Stimulated activated naive B cell treated with anti-CD40 and anti-IgM and Interleukin-4, amounts not matched to agents 10 μg/mL and 1 μg/mL and 100 μg/mL, for 72 hours (primary cell): ENCODE measurements around the gene RNF40.

Experiments used
- ATAC-seq, 2 donors: fragments of 150-1000 bp; cut with Tn5 transposase; replicated peaks; 2 replicates each; pipeline ENCODE4 v1.10.0; 2021; ENCODE audit warnings: moderate library complexity in 1 of 2
- DNase-seq: peaks from one replicate; pipeline ENCODE4 v3.0.0; 2021
- H3K27ac Mint-ChIP-seq: one replicate; pipeline ENCODE4 v1.8.0; 2022; ENCODE audit warnings: mild to moderate bottlenecking, mixed read lengths
- H3K27me3 Mint-ChIP-seq, 2 donors: one replicate each; pipeline ENCODE4 v1.8.0; 2022; ENCODE audit warnings: mixed read lengths in 2 of 2
- H3K36me3 Mint-ChIP-seq, 2 donors: one replicate each; pipeline ENCODE4 v1.8.0; 2022; ENCODE audit warnings: mixed read lengths in 2 of 2, mild to moderate bottlenecking in 1 of 2
- H3K4me1 Mint-ChIP-seq, 2 donors: one replicate each; pipeline ENCODE4 v1.8.0; 2022; ENCODE audit warnings: mixed read lengths in 2 of 2, mild to moderate bottlenecking in 1 of 2
- H3K4me3 Mint-ChIP-seq, 2 donors: one replicate each; pipeline ENCODE4 v1.8.0; 2022; ENCODE audit warnings: mild to moderate bottlenecking in 2 of 2, mixed read lengths in 2 of 2, moderate library complexity in 1 of 2
- H3K9me3 Mint-ChIP-seq, 2 donors: one replicate each; pipeline ENCODE4 v1.8.0; 2022; ENCODE audit warnings: mixed read lengths in 2 of 2, mild to moderate bottlenecking in 1 of 2

Gene RNF40

GRCh38 chr16:30778549-30779244, 16.6 kb downstream of the RNF40 start:
- H3K4me1 Mint-ChIP-seq = peaks cover 22 to 40% of the 10 kb centered on the region in 2 donors
- H3K27me3 Mint-ChIP-seq = peaks cover 9 to 11% of the 10 kb centered on the region in 2 donors
- H3K27ac Mint-ChIP-seq = peak overlapping the region; percentile 67
- peaks cover 40 to 56% of the 10 kb centered on the region in 2 donors for H3K36me3 Mint-ChIP-seq
- DNase-seq (no peak), ATAC-seq (no peak)
- H3K4me3 Mint-ChIP-seq = no peak overlapping the region
- no peaks in the 10 kb centered on the region for H3K9me3 Mint-ChIP-seq

- no peak overlapping the region for H3K4me3 Mint-ChIP-seq
- peaks cover 9 to 11% of the 10 kb centered on the region in 2 donors for H3K27me3 Mint-ChIP-seq
- no peak for ATAC-seq
Measured at GRCh38 chr16:30779596-30779995, 17.5 kb downstream of the RNF40 start.

GRCh38 chr16:30780021-30780420, 17.9 kb downstream of the RNF40 start:
- peaks cover 33 to 52% of the 10 kb centered on the region in 2 donors for H3K36me3 Mint-ChIP-seq
- H3K27ac Mint-ChIP-seq = no peak overlapping the region
- H3K27me3 Mint-ChIP-seq = peaks cover 9 to 11% of the 10 kb centered on the region in 2 donors
- DNase-seq (no peak), ATAC-seq (no peak)
- H3K4me1 Mint-ChIP-seq = peaks cover 13 to 38% of the 10 kb centered on the region in 2 donors
- H3K4me3 Mint-ChIP-seq = no peak overlapping the region
- H3K9me3 Mint-ChIP-seq = no peaks in the 10 kb centered on the region

More at GRCh38 chr16:30779596-30779995, 17.5 kb downstream of the RNF40 start:
- Mint-ChIP-seq H3K4me1 (peaks cover 17 to 38% of the 10 kb centered on the region in 2 donors), H3K36me3 (peaks cover 36 to 54% of the 10 kb centered on the region in 2 donors), H3K9me3 (no peaks in the 10 kb centered on the region), H3K27ac (no peak overlapping the region)
- DNase-seq = no peak

GRCh38 chr16:30780549-30780948, 18.4 kb downstream of the RNF40 start:
- no peak for ATAC-seq

GRCh38 chr16:30782486-30783279, 20.6 kb downstream of the RNF40 start:
- peaks cover 25 to 41% of the 10 kb centered on the region in 2 donors for H3K36me3 Mint-ChIP-seq
- no peak for ATAC-seq
- H3K27ac Mint-ChIP-seq = no peak overlapping the region
- peaks cover 0 to under 1% of the 10 kb centered on the region in 2 donors for H3K27me3 Mint-ChIP-seq
- H3K4me3 Mint-ChIP-seq = no peak overlapping the region
- peaks cover 16 to 35% of the 10 kb centered on the region in 2 donors for H3K4me1 Mint-ChIP-seq
- no peak for DNase-seq
- no peaks in the 10 kb centered on the region for H3K9me3 Mint-ChIP-seq

More at GRCh38 chr16:30780549-30780948, 18.4 kb downstream of the RNF40 start:
- no peak overlapping the region for H3K4me3 Mint-ChIP-seq
- peaks cover 33 to 47% of the 10 kb centered on the region in 2 donors for H3K36me3 Mint-ChIP-seq
- peaks cover 15 to 38% of the 10 kb centered on the region in 2 donors for H3K4me1 Mint-ChIP-seq
- no peak for DNase-seq
- no peaks in the 10 kb centered on the region for H3K9me3 Mint-ChIP-seq
- peaks cover 9 to 11% of the 10 kb centered on the region in 2 donors for H3K27me3 Mint-ChIP-seq
- no peak overlapping the region for H3K27ac Mint-ChIP-seq

GRCh38 chr16:30783280-30784109, 21.4 kb downstream of the RNF40 start:
- no peaks in the 10 kb centered on the region for H3K9me3 Mint-ChIP-seq
- H3K4me3 Mint-ChIP-seq = no peak overlapping the region
- H3K4me1 Mint-ChIP-seq = peaks cover 17 to 37% of the 10 kb centered on the region in 2 donors
- DNase-seq (no peak), ATAC-seq (no peak)
- H3K36me3 Mint-ChIP-seq = peaks cover 23 to 39% of the 10 kb centered on the region in 2 donors
- H3K27ac Mint-ChIP-seq = no peak overlapping the region
- peaks cover 0 to 8% of the 10 kb centered on the region in 2 donors for H3K27me3 Mint-ChIP-seq

GRCh38 chr16:30784215-30784614, 22.1 kb downstream of the RNF40 start:
- ATAC-seq = no peak
- Mint-ChIP-seq H3K4me3 (no peak overlapping the region), H3K36me3 (peaks cover 20 to 32% of the 10 kb centered on the region in 2 donors), H3K27ac (no peak overlapping the region), H3K9me3 (no peaks in the 10 kb centered on the region), H3K4me1 (peaks cover 17 to 35% of the 10 kb centered on the region in 2 donors), H3K27me3 (peaks cover 0 to 8% of the 10 kb centered on the region in 2 donors)
- DNase-seq = no peak

- Mint-ChIP-seq H3K4me1 (peaks cover 17 to 35% of the 10 kb centered on the region in 2 donors), H3K9me3 (no peaks in the 10 kb centered on the region), H3K27ac (peak overlapping the region; percentile 56), H3K4me3 (peak overlapping the region; percentile 83 to 98), H3K36me3 (peaks cover 18 to 28% of the 10 kb centered on the region in 2 donors), H3K27me3 (peaks cover 0 to 8% of the 10 kb centered on the region in 2 donors)
- no peak for DNase-seq
- ATAC-seq = no peak
Measured at GRCh38 chr16:30785126-30786106, 23.3 kb downstream of the RNF40 start.

- DNase-seq (no peak), ATAC-seq (peak; percentile 60 to 71)
- Mint-ChIP-seq H3K4me3 (peak overlapping the region; percentile 94 to 98), H3K36me3 (peaks cover 18 to 24% of the 10 kb centered on the region in 2 donors), H3K27me3 (peaks cover 0 to 8% of the 10 kb centered on the region in 2 donors), H3K9me3 (no peaks in the 10 kb centered on the region), H3K4me1 (peaks cover 17 to 35% of the 10 kb centered on the region in 2 donors), H3K27ac (peak overlapping the region; percentile 56)
Measured at GRCh38 chr16:30786115-30786935, 24.2 kb downstream of the RNF40 start.

- Mint-ChIP-seq H3K4me3 (peak within 1 kb of the TSS; percentile 94 to 98), H3K4me1 (peaks cover 17 to 35% of the 10 kb centered on the region in 2 donors), H3K9me3 (no peaks in the 10 kb centered on the region), H3K27ac (peak within 1 kb of the TSS; percentile 94), H3K27me3 (peaks cover 0 to 8% of the 10 kb centered on the region in 2 donors), H3K36me3 (peaks cover 13 to 18% of the 10 kb centered on the region in 2 donors)
- ATAC-seq = peak; percentile 78 to 80
- no peak for DNase-seq
Measured at GRCh38 chr16:30786936-30787612, 25.0 kb downstream of the RNF40 start, which contains the start of gene ZNF629. TSS of gene ZNF629 (minus strand) at chr16:30787205. CDS start at chr16:30784482, 2,723 bp downstream.

- no peaks in the 10 kb centered on the region for H3K9me3 Mint-ChIP-seq
- H3K27ac Mint-ChIP-seq = peak overlapping the region; percentile 25
- peaks cover 17 to 35% of the 10 kb centered on the region in 2 donors for H3K4me1 Mint-ChIP-seq
- DNase-seq (no peak), ATAC-seq (peak in 1 of 2 donors; percentile 5)
- peaks cover 8 to 12% of the 10 kb centered on the region in 2 donors for H3K36me3 Mint-ChIP-seq
- H3K27me3 Mint-ChIP-seq = peaks cover 0 to 8% of the 10 kb centered on the region in 2 donors
- H3K4me3 Mint-ChIP-seq = peak overlapping the region; percentile 94 to 98
Measured at GRCh38 chr16:30787613-30788378, 25.7 kb downstream of the RNF40 start.
